Measurements from ENCODE around the gene SERPINB4.
"Not testable (repeated sequence)": the region's sequence is repeated elsewhere in the genome, so short reads cannot be mapped to it uniquely, and the experiment has no call there.

Gene SERPINB4

GRCh38 chr18:63644142-63644541 is at the start of gene SERPINB4:
Gene SERPINB4 (minus strand): TSS chr18:63644256. CDS start chr18:63643577, 679 bp downstream.
- not testable (repeated sequence) for DNase-seq (ENCODE audit: low read depth in 4 of 4, low spot score in 1 of 4)

GRCh38 chr18:63689064-63689463 is 45.0 kb upstream of the SERPINB4 start:
- DNase-seq (ENCODE audit: low read depth in 4 of 4, low spot score in 1 of 4) = no peak

GRCh38 chr18:63686871-63687270 is 42.8 kb upstream of the SERPINB4 start:
- no peak for DNase-seq (ENCODE audit: low read depth in 4 of 4, low spot score in 1 of 4)

GRCh38 chr18:63684718-63685117 is 40.7 kb upstream of the SERPINB4 start:
- no peak for DNase-seq (ENCODE audit: low read depth in 4 of 4, low spot score in 1 of 4)

- no peak for DNase-seq (ENCODE audit: low read depth in 4 of 4, low spot score in 1 of 4)
These were observed 39.8 kb upstream of the SERPINB4 start for GRCh38 chr18:63683890-63684289.

GRCh38 chr18:63683152-63683551 is 39.1 kb upstream of the SERPINB4 start:
- DNase-seq (ENCODE audit: low read depth in 4 of 4, low spot score in 1 of 4) = no peak

- no peak for DNase-seq (ENCODE audit: low read depth in 4 of 4, low spot score in 1 of 4)
These were observed 37.6 kb upstream of the SERPINB4 start for GRCh38 chr18:63681449-63682340.

GRCh38 chr18:63679820-63680606 is 36.0 kb upstream of the SERPINB4 start:
- DNase-seq (ENCODE audit: low read depth in 4 of 4, low spot score in 1 of 4) = no peak

GRCh38 chr18:63677500-63678225 is 33.6 kb upstream of the SERPINB4 start:
- DNase-seq (ENCODE audit: low read depth in 4 of 4, low spot score in 1 of 4) = no peak

- DNase-seq (ENCODE audit: low read depth in 4 of 4, low spot score in 1 of 4) = no peak
These were observed 32.7 kb upstream of the SERPINB4 start for GRCh38 chr18:63676526-63677323.

- no peak for DNase-seq (ENCODE audit: low read depth in 4 of 4, low spot score in 1 of 4)
These were observed 20.5 kb upstream of the SERPINB4 start for GRCh38 chr18:63664571-63664970.

GRCh38 chr18:63661750-63662149 is 17.7 kb upstream of the SERPINB4 start, which contains the start of gene SERPINB3:
Gene SERPINB3 (minus strand): TSS chr18:63661893. CDS start chr18:63661216, 677 bp downstream.
- DNase-seq (ENCODE audit: low read depth in 4 of 4, low spot score in 1 of 4) = not testable (repeated sequence)

GRCh38 chr18:63658920-63659319 is 14.9 kb upstream of the SERPINB4 start:
- DNase-seq (ENCODE audit: low read depth in 4 of 4, low spot score in 1 of 4) = not testable (repeated sequence)

- DNase-seq (ENCODE audit: low read depth in 4 of 4, low spot score in 1 of 4) = not testable (repeated sequence)
These were observed 6.2 kb upstream of the SERPINB4 start for GRCh38 chr18:63650271-63650670.

- no peak for DNase-seq (ENCODE audit: low read depth in 4 of 4, low spot score in 1 of 4)
These were observed 4.2 kb upstream of the SERPINB4 start for GRCh38 chr18:63648241-63648640.

GRCh38 chr18:63646936-63647335 is 2.9 kb upstream of the SERPINB4 start:
- no peak for DNase-seq (ENCODE audit: low read depth in 4 of 4, low spot score in 1 of 4)

- not testable (repeated sequence) for DNase-seq (ENCODE audit: low read depth in 4 of 4, low spot score in 1 of 4)
These were observed 638 bp upstream of the SERPINB4 start for GRCh38 chr18:63644694-63645093.

GRCh38 chr18:63642668-63643356 is 1.2 kb downstream of the SERPINB4 start:
- DNase-seq (ENCODE audit: low read depth in 4 of 4, low spot score in 1 of 4) = not testable (repeated sequence)

- DNase-seq (ENCODE audit: low read depth in 4 of 4, low spot score in 1 of 4) = not testable (repeated sequence)
These were observed 2.8 kb downstream of the SERPINB4 start for GRCh38 chr18:63641157-63641680.

Data from stimulated activated CD4-positive, alpha-beta T cell treated with anti-CD3 and anti-CD28 coated beads, Interleukin-1b, Interleukin-23, amount 100 ng/mL, for 24 hours (primary cell).